T-cell (primary cell): ENCODE measurements around the gene LRRC4C. TPM values are rescaled to one million over a fixed set of nuclear protein-coding genes. Genes with fewer than 3 reads are reported as not detected.

ENCODE experiments used
- ATAC-seq, 4 experiments: fragments of 200-7000 bp in 3 of 4; fragments of 150-1000 bp in 1 of 4; cut with Tn5 transposase; replicated peaks in 1 of 4; 1 replicate in 3 of 4; 2 replicates in 1 of 4; pipeline ENCODE4 v1.10.0; 2021; ENCODE audit warnings: moderate library complexity in 3 of 4, mild to moderate bottlenecking in 2 of 4, moderate number of reproducible peaks in 1 of 4
- CTCF ChIA-PET, 2 donors: fragments of 300-600 bp; sonication (Branson Sonifier 250); formaldehyde crosslinking; loops; one replicate each; lab custom pipeline; 2022; ENCODE audit warnings: antibody characterized with exemption in 2 of 2; lab: Charles Lee
- POLR2A ChIA-PET, 2 donors: fragments of 300-600 bp; sonication (Branson Sonifier 250); formaldehyde crosslinking; loops; one replicate each; lab custom pipeline; 2022; ENCODE audit warnings: antibody characterized with exemption in 2 of 2; lab: Charles Lee
- DNase-seq, 35 experiments: peaks; one replicate each; pipeline versions ENCODE4 v3.0.0 to v3.0.0-alpha.2; 2013 to 2023
- H3K27ac ChIP-seq: one replicate; pipeline ENCODE4 v1.5.1; 2013; ENCODE audit warnings: low read length
- H3K27me3 ChIP-seq, 2 experiments: replicated peaks in 1 of 2; 1 replicate in 1 of 2; 2 replicates in 1 of 2; pipeline versions ENCODE4 v1.6.1 to v1.7.0; 2013; ENCODE audit warnings: low read length in 1 of 2, mixed read lengths in 1 of 2; ENCODE audit not compliant: control insufficient read depth in 2 of 2, insufficient read depth in 2 of 2; ENCODE audit errors: extremely low read depth in 1 of 2
- H3K36me3 ChIP-seq, 2 donors: 1 replicate in 1 of 2; 2 replicates in 1 of 2; pipeline versions ENCODE4 v1.6.1 to v1.7.0; 2013; ENCODE audit warnings: low read length in 1 of 2; ENCODE audit not compliant: control insufficient read depth in 2 of 2, insufficient read depth in 1 of 2; ENCODE audit errors: extremely low read depth in 1 of 2
- H3K4me1 ChIP-seq, 2 experiments: 1 replicate in 1 of 2; 2 replicates in 1 of 2; pipeline versions ENCODE4 v1.6.1 to v1.7.0; 2013; ENCODE audit warnings: low read length in 2 of 2, mixed read lengths in 1 of 2; ENCODE audit not compliant: insufficient read depth in 2 of 2, control insufficient read depth in 1 of 2; ENCODE audit errors: extremely low read depth in 1 of 2
- H3K4me3 ChIP-seq, 2 donors: 1 replicate in 1 of 2; 2 replicates in 1 of 2; pipeline versions ENCODE4 v1.5.1 to v1.7.0; 2013; ENCODE audit warnings: mild to moderate bottlenecking in 2 of 2, low read length in 1 of 2, moderate library complexity in 1 of 2; ENCODE audit not compliant: control insufficient read depth in 1 of 2; ENCODE audit errors: extremely low read depth in 1 of 2
- H3K9me3 ChIP-seq: 2 replicates; pipeline ENCODE4 v1.7.0; 2013
- H3K27ac Mint-ChIP-seq, 2 donors: one replicate each; pipeline ENCODE4 v1.8.0; 2020 to 2021; ENCODE audit warnings: mild to moderate bottlenecking in 2 of 2, mixed read lengths in 2 of 2
- H3K27me3 Mint-ChIP-seq, 2 donors: one replicate each; pipeline ENCODE4 v1.8.0; 2021 to 2022; ENCODE audit warnings: mixed read lengths in 2 of 2
- H3K36me3 Mint-ChIP-seq: one replicate; pipeline ENCODE4 v1.8.0; 2021; ENCODE audit warnings: mixed read lengths
- H3K4me1 Mint-ChIP-seq, 3 donors: one replicate each; pipeline ENCODE4 v1.8.0; 2020 to 2022; ENCODE audit warnings: mixed read lengths in 3 of 3, mild to moderate bottlenecking in 1 of 3
- H3K4me3 Mint-ChIP-seq, 3 donors: one replicate each; pipeline ENCODE4 v1.8.0; 2020 to 2022; ENCODE audit warnings: mild to moderate bottlenecking in 3 of 3, mixed read lengths in 3 of 3, moderate library complexity in 3 of 3
- H3K9me3 Mint-ChIP-seq, 3 donors: one replicate each; pipeline ENCODE4 v1.8.0; 2020 to 2022; ENCODE audit warnings: mixed read lengths in 3 of 3
- WGBS: methylation state at CpG from one replicate; pipeline ENCODE4 v1.1.5; 2013; ENCODE audit warnings: missing lambda C conversion rate; ENCODE audit not compliant: insufficient coverage; 5-methylcytosine and 5-hydroxymethylcytosine counted together
- total RNA-seq, 35 experiments: library from RNA in 6 of 35; stranded (reverse) in 6 of 35; fragments of 120-200 nt in 1 of 35; gene quantifications; one replicate each; pipeline versions ENCODE4 v1.2.1 to v1.2.4 and lab custom pipeline; 2013 to 2026

The LRRC4C gene
- total RNA-seq, 5 donors from 2014 or later (not counting 1 experiment from before 2014, with no cell fraction given), result not detected

GRCh38 chr11:40722179-40722795 is 737.2 kb downstream of the LRRC4C start:
- ChIA-PET POLR2A (no interaction called here), CTCF (no interaction called here)
- WGBS, result 21% methylated on average over 9 of the region's 10 CpGs
- Histone ChIP-seq H3K4me3 (no peak overlapping the region), H3K27ac (no peak overlapping the region), H3K36me3 (no peaks in the 10 kb centered on the region), H3K9me3 (no peaks in the 10 kb centered on the region), H3K4me1 (no peaks in the 10 kb centered on the region), H3K27me3 (no peaks in the 10 kb centered on the region)
- ATAC-seq (no peak), DNase-seq (no peak)
- Mint-ChIP-seq H3K27ac (no peak overlapping the region), H3K36me3 (no peaks in the 10 kb centered on the region), H3K4me1 (no peaks in the 10 kb centered on the region), H3K9me3 (peaks cover 19 to 36% (median 31%) of the 10 kb centered on the region in 3 donors), H3K27me3 (no peaks in the 10 kb centered on the region), H3K4me3 (no peak overlapping the region)

GRCh38 chr11:40716344-40717130 is 742.9 kb downstream of the LRRC4C start:
- DNase-seq, result no peak
- Histone ChIP-seq H3K27me3 (no peaks in the 10 kb centered on the region), H3K27ac (no peak overlapping the region), H3K36me3 (no peaks in the 10 kb centered on the region), H3K4me1 (no peaks in the 10 kb centered on the region), H3K9me3 (no peaks in the 10 kb centered on the region), H3K4me3 (no peak overlapping the region)
- Mint-ChIP-seq H3K27me3 (no peaks in the 10 kb centered on the region), H3K4me3 (no peak overlapping the region), H3K27ac (no peak overlapping the region), H3K9me3 (peaks cover 8 to 23% (median 15%) of the 10 kb centered on the region in 3 donors), H3K36me3 (no peaks in the 10 kb centered on the region), H3K4me1 (no peaks in the 10 kb centered on the region)
- CTCF ChIA-PET, result no interaction called here
- ATAC-seq, result no peak
- 40% methylated on average over 1 of the region's 3 CpGs for whole genome bisulfite sequencing
- POLR2A ChIA-PET, result no interaction called here

GRCh38 chr11:40713083-40713482 is 746.4 kb downstream of the LRRC4C start:
- no peak overlapping the region for H3K27ac ChIP-seq
- ChIA-PET POLR2A (no interaction called here), CTCF (interaction anchor here in 1 of 2 donors (0.6 kb wide), 1 partner anchor 485 kb away, joined by 3 read pairs; no protein-coding TSS in a partner anchor)
- Mint-ChIP-seq H3K27me3 (no peaks in the 10 kb centered on the region), H3K36me3 (no peaks in the 10 kb centered on the region), H3K4me1 (no peaks in the 10 kb centered on the region), H3K4me3 (no peak overlapping the region), H3K9me3 (peaks cover 13 to 23% (median 13%) of the 10 kb centered on the region in 3 donors), H3K27ac (no peak overlapping the region)
- ATAC-seq (no peak), DNase-seq (no peak)
- H3K27me3 ChIP-seq, result no peaks in the 10 kb centered on the region
- no peak overlapping the region for H3K4me3 ChIP-seq
- no peaks in the 10 kb centered on the region for H3K36me3 ChIP-seq
- no CpG with 5 or more reads among the region's 4 CpGs for WGBS
- H3K4me1 ChIP-seq, result no peaks in the 10 kb centered on the region
- H3K9me3 ChIP-seq, result peaks cover 2% of the 10 kb centered on the region

GRCh38 chr11:40701027-40701426 is 758.4 kb downstream of the LRRC4C start:
- Histone ChIP-seq H3K4me1 (no peaks in the 10 kb centered on the region), H3K9me3 (no peaks in the 10 kb centered on the region), H3K36me3 (no peaks in the 10 kb centered on the region), H3K27me3 (no peaks in the 10 kb centered on the region), H3K27ac (no peak overlapping the region), H3K4me3 (no peak overlapping the region)
- WGBS, result no CpG with 5 or more reads among the region's 2 CpGs
- ChIA-PET POLR2A (no interaction called here), CTCF (no interaction called here)
- ATAC-seq (no peak), DNase-seq (no peak)
- Mint-ChIP-seq H3K4me1 (no peaks in the 10 kb centered on the region), H3K36me3 (no peaks in the 10 kb centered on the region), H3K27me3 (no peaks in the 10 kb centered on the region), H3K27ac (no peak overlapping the region), H3K4me3 (no peak overlapping the region), H3K9me3 (peaks cover 14 to 15% (median 15%) of the 10 kb centered on the region in 3 donors)

- Histone ChIP-seq H3K9me3 (no peaks in the 10 kb centered on the region), H3K27ac (no peak overlapping the region), H3K4me3 (no peak overlapping the region), H3K4me1 (no peaks in the 10 kb centered on the region), H3K36me3 (no peaks in the 10 kb centered on the region), H3K27me3 (no peaks in the 10 kb centered on the region)
- ChIA-PET POLR2A (no interaction called here), CTCF (no interaction called here)
- Mint-ChIP-seq H3K9me3 (peaks cover 17 to 31% (median 18%) of the 10 kb centered on the region in 3 donors), H3K4me1 (no peaks in the 10 kb centered on the region), H3K36me3 (no peaks in the 10 kb centered on the region), H3K4me3 (no peak overlapping the region), H3K27ac (no peak overlapping the region), H3K27me3 (no peaks in the 10 kb centered on the region)
- ATAC-seq, result no peak
- DNase-seq, result no peak
- 0% methylated on average over 1 of the region's 3 CpGs for WGBS
Observed at GRCh38 chr11:40689823-40690222, 769.6 kb downstream of the LRRC4C start.

GRCh38 chr11:40688369-40688768 is 771.1 kb downstream of the LRRC4C start:
- no peak overlapping the region for H3K27ac Mint-ChIP-seq
- Histone ChIP-seq H3K4me3 (no peak overlapping the region), H3K27ac (no peak overlapping the region), H3K27me3 (no peaks in the 10 kb centered on the region), H3K36me3 (no peaks in the 10 kb centered on the region), H3K4me1 (no peaks in the 10 kb centered on the region), H3K9me3 (no peaks in the 10 kb centered on the region)
- no peaks in the 10 kb centered on the region for H3K27me3 Mint-ChIP-seq
- ChIA-PET CTCF (no interaction called here), POLR2A (no interaction called here)
- H3K36me3 Mint-ChIP-seq, result no peaks in the 10 kb centered on the region
- H3K4me1 Mint-ChIP-seq, result no peaks in the 10 kb centered on the region
- no peak overlapping the region for H3K4me3 Mint-ChIP-seq
- ATAC-seq, result no peak
- 43% methylated on average over 1 of the region's 4 CpGs for WGBS
- no peak for DNase-seq
- peaks cover 9 to 22% (median 18%) of the 10 kb centered on the region in 3 donors for H3K9me3 Mint-ChIP-seq
